HG02588 (cell line): ENCODE measurements around the gene RALA.
A peak's percentile ranks its signal among the peaks of the same experiment; 100 is the strongest.
"Not testable (repeated sequence)": the region's sequence is repeated elsewhere in the genome, so short reads cannot be mapped to it uniquely, and the experiment has no call there.

ENCODE experiments used
- ATAC-seq: cut with Tn5 transposase; IDR thresholded peaks from one replicate; pipeline ENCODE4 v1.9.1; 2021; ENCODE audit warnings: mild to moderate bottlenecking, moderate library complexity; ENCODE audit not compliant: unreplicated experiment

RALA gene

DNA sequence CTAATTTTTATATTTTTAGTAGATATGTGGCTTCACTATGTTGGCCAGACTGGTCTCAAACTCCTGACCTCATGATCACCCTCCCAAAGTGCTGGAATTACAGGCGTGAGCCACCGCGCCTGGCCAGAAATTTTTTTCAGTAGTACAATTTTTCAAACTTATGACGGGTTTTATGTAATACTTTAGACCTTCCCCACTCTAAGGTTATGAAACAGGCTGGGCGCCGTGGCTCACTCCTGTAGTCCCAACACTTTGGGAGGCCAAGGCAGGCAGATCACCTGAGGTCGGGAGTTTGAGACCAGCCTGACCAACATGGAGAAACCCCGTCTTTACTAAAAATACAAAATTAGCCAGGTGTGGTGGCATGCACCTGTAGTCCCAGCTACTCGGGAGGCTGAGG is 56.5 kb downstream of the RALA start:
- not testable (repeated sequence) for ATAC-seq

- no peak for ATAC-seq
Measured at GRCh38 chr7:39681887-39682441, 58.6 kb downstream of the RALA start.

GRCh38 chr7:39683216-39683845 is 60.0 kb downstream of the RALA start:
- ATAC-seq, result no peak

GRCh38 chr7:39686261-39686924 is 63.0 kb downstream of the RALA start:
- peak; percentile 69 for ATAC-seq

- no peak for ATAC-seq
Measured at GRCh38 chr7:39688611-39689480, 65.5 kb downstream of the RALA start.

GRCh38 chr7:39691821-39692220 is 68.4 kb downstream of the RALA start:
- ATAC-seq, result no peak

GRCh38 chr7:39693086-39693485 is 69.7 kb downstream of the RALA start:
- ATAC-seq, result not testable (repeated sequence)

GRCh38 chr7:39693812-39694211 is 70.4 kb downstream of the RALA start:
- no peak for ATAC-seq

- no peak for ATAC-seq
Measured at GRCh38 chr7:39695852-39696586, 72.6 kb downstream of the RALA start.

GRCh38 chr7:39696631-39697030 is 73.3 kb downstream of the RALA start:
- ATAC-seq, result no peak

DNA sequence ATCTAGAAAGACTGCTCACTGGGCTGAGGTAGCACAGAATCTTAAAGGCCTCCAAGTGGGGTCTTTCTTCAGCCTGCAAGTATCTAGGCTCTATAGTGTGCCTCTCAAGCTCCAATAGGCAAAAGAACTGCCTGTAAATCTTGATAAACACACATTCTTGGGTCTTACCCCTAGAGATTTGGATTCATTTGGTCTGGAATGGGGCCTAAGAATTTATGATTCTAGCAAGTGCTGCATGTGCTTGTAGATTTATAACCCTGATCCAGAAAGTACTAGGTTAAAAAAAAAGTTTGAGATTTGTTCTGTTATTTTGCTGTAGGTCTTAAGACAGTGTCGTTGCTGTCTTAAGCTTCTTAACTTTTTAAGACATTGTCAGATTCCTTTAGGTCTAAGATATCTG is 74.1 kb downstream of the RALA start:
- no peak for ATAC-seq

GRCh38 chr7:39700165-39700564 is 76.8 kb downstream of the RALA start:
- ATAC-seq, result no peak

DNA sequence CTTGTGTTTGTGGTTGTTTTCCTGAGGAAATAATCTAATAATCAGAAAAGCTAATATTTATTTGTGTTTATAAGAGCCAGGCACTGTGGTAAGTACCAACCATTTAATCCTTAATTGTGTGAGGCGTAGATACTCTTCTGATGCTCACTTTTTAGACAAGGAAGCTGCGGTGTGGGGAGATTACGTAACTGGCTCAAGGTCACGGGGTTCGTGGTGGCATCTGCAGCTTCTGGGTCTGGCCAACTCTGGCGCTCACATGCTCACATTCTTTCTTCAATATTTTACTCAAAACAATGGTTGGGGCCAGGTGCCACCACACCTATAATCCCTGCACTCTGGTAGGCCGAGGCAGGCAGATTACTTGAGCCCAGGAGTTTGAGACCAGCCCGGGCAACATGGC is 77.6 kb downstream of the RALA start:
- no peak for ATAC-seq

- ATAC-seq, result no peak
Measured at GRCh38 chr7:39702133-39702532, 78.8 kb downstream of the RALA start.

DNA sequence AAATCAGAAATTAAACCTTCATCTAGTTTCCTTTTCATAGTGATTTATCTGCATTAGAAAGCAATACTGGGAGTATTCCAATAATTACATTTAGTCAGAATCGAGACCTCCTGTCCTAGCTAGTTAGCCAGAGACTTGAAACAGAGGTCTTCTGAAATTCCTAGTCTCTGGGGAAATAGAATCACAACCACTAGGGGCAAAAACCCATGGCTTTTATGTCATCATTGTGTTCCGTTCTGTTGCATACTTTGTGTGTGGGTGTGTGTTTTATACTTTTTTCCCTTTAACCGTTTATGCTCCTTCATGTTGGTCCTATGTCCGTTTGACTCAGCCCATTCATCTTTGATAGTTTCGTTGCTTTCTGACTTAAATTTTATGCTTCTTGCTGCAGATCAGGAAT is 79.8 kb downstream of the RALA start:
- ATAC-seq, result no peak

DNA sequence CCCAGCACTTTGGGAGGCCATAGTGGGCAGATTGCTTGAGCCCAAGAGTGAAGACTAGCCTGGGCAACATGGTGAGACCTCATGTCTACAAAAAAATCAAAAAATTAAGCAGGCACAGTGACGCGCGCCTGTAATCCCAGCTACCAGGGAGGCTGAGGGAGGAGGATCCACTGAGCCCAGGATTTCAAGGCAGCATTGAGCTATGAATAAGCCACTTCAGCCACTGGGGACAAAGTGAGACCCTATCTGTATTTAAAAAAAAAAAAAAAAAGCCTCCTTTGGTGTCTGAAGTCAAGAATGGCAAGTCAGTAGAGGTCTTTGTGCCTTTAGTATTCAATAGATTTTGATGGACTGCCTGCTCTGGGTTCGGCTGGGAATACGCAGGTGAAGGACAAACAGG is 85.7 kb downstream of the RALA start:
- ATAC-seq, result no peak

DNA sequence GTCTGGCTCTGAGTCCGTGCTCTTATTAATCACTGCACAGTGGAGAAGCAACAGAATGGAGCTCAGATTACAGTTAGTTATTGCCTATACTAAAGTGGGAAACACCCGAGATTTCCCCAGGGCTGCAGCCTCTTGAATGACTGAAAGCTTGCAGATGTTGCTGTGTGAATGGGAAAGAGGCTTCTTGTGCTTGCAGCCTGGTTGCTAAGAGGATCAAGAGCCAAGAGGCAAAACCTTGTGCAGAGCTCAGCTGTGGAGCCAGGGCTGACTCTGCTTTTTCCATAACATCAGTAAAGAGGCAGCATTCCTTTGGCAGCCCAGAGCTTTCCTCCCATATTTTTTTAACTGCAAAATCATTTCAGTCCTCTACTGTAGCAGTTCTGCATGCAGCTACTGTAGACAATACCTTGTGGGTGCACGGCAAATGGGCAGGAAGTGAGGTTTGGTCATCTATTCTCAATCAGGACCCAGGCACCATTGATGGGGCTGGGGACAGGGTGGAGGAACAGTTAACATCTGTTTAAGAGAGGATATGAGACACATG is 86.5 kb downstream of the RALA start:
- ATAC-seq, result peak; percentile 69

DNA sequence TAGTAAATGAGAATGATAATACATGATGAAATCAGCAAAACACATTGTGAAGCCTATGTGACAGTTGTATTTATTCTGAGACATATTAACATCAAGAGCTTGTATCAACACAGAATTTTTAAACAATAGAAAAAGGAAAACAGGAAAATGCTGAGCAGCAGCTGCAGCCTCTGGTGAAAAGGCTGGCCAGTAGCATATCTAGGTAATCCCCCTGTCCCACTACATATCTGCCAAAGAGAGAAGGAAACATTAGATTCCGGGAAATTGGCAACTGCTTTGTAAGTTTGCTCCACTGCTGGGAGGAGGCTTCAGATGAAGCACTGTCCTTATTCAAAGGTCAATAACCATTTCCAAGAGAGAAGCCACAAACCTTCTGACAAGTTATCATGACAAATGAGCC is 89.4 kb downstream of the RALA start:
- ATAC-seq, result no peak

GRCh38 chr7:39714447-39715091 is 91.2 kb downstream of the RALA start:
- no peak for ATAC-seq

DNA sequence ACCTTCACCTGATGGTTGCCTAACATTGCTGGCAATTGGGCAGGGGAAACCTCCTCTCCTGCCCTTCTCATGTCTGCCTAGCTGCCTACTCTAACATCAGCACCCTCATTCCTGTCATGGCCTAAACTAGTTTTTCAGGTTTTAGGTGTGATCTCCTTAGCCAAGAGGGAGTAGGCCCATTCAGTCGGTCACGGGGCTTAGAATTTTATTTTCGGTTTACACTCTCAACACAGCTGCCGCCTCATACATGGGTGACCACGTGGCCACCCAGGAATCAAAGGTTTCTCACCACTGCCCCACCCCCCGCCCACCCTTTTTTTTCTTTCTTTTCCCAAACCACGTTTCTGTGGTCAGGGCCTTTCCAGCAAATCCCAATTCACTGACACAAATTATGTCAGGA is 97.2 kb downstream of the RALA start:
- ATAC-seq, result no peak
